ENCODE measurements around the gene AVPR1B. TPM values are rescaled to one million over a fixed set of nuclear protein-coding genes. Genes with fewer than 3 reads are reported as not detected.

AVPR1B gene
- total RNA-seq, 1 experiment from 2014 or later: not detected

DNA sequence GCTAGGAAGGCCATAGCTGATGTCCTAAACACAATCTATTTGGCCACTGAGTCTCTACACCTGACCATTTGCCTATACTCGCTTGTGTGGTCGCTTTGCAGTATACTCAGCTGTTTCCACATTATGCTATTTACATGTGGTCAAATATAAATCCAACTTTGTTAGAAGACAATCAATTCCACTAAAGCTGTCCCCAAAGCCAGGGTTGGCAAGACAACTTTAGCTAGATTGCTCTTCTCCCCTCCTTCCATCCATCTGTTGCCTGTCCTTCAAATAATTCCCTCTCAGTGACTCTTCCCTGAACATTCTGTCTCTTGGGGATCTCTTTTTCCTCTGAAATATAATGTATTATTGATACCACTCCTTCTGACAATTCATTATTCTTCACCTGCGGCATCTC, 30.1 kb downstream of the AVPR1B start:
- no peaks in the 10 kb centered on the region for H3K79me1 ChIP-seq (ENCODE audit: insufficient read depth, low read depth, low read length, poor library complexity, severe bottlenecking)
- H4K20me1 ChIP-seq (ENCODE audit: control insufficient read depth, insufficient read depth, insufficient read length): no peaks in the 10 kb centered on the region
- H3K23ac ChIP-seq (ENCODE audit: insufficient read length, low read depth, low read length): no peak overlapping the region
- no peak for DNase-seq
- no peak overlapping the region for H3K4ac ChIP-seq (ENCODE audit: low read depth, low read length)
- H2BK20ac ChIP-seq (ENCODE audit: low read depth, low read length, poor library complexity, severe bottlenecking): no peak overlapping the region
- no peaks in the 10 kb centered on the region for H3K23me2 ChIP-seq (ENCODE audit: insufficient read length, low read depth, low read length, poor library complexity, severe bottlenecking)
- no peak overlapping the region for H4K8ac ChIP-seq (replicated peaks; ENCODE audit: insufficient read length, low read depth, low read length)
- H3K27ac Mint-ChIP-seq: no peak overlapping the region
- H2BK15ac ChIP-seq (ENCODE audit: low read depth, low read length): no peak overlapping the region
- no peaks in the 10 kb centered on the region for H3K4me1 ChIP-seq (ENCODE audit: insufficient read depth, low read length)
- no peak overlapping the region for H2AK5ac ChIP-seq (ENCODE audit: insufficient read length, low read length)
- no peak overlapping the region for H3K56ac ChIP-seq (ENCODE audit: insufficient read length, low read depth, low read length)
- no CpG with 5 or more reads among the region's 3 CpGs for WGBS (ENCODE audit: extremely low coverage, insufficient read length, low lambda C conversion rate)
- no peak overlapping the region for H4K91ac ChIP-seq (ENCODE audit: insufficient read length, low read depth, low read length)
- no peaks in the 10 kb centered on the region for H3K9me3 ChIP-seq (ENCODE audit: control insufficient read depth, low read depth, low read length)
- no peak overlapping the region for H2BK120ac ChIP-seq (ENCODE audit: low read depth, low read length, poor library complexity, severe bottlenecking)
- H2BK12ac ChIP-seq (ENCODE audit: insufficient read length, low read depth, low read length): no peak overlapping the region
- H3K79me2 ChIP-seq (ENCODE audit: insufficient read depth, low read length): no peaks in the 10 kb centered on the region
- no peak overlapping the region for H2BK5ac ChIP-seq (ENCODE audit: insufficient read length, low read length)
- no peak overlapping the region for H2AFZ ChIP-seq (ENCODE audit: low read length)
- H3K4me2 ChIP-seq (ENCODE audit: insufficient read depth, insufficient read length, low read length): no peak overlapping the region
- no peak overlapping the region for H3K14ac ChIP-seq (ENCODE audit: insufficient read depth, low read length)
- H3T11ph ChIP-seq (ENCODE audit: low read length): no peak overlapping the region
- no peaks in the 10 kb centered on the region for H3K27me3 ChIP-seq (ENCODE audit: insufficient read depth, low read length)
- no peak for TF ChIP-seq CTCF (conservative IDR thresholded peaks at IDR 0.05)
- H3K9me3 Mint-ChIP-seq: no peaks in the 10 kb centered on the region
- no peak overlapping the region for H3K27ac ChIP-seq (ENCODE audit: insufficient read length, low read depth, low read length)
- no peaks in the 10 kb centered on the region for H3K4me1 Mint-ChIP-seq
- H3K27me3 Mint-ChIP-seq (ENCODE audit: low read depth): no peaks in the 10 kb centered on the region; the same call in 1 of the 2 replicates
- H3K18ac ChIP-seq (ENCODE audit: insufficient read length, low read depth, low read length): no peak overlapping the region
- no peak overlapping the region for H4K5ac ChIP-seq (ENCODE audit: insufficient read length, low read depth, low read length)
- no peaks in the 10 kb centered on the region for H3K36me3 Mint-ChIP-seq (ENCODE audit: insufficient read depth in 1 of 3, low read depth in 3 of 3)
- no peak overlapping the region for H3K4me3 Mint-ChIP-seq
- no peak overlapping the region for H3K9ac ChIP-seq (ENCODE audit: extremely low read depth, insufficient read length, low read length)
